ENCODE data around the gene SLITRK3.

DNA sequence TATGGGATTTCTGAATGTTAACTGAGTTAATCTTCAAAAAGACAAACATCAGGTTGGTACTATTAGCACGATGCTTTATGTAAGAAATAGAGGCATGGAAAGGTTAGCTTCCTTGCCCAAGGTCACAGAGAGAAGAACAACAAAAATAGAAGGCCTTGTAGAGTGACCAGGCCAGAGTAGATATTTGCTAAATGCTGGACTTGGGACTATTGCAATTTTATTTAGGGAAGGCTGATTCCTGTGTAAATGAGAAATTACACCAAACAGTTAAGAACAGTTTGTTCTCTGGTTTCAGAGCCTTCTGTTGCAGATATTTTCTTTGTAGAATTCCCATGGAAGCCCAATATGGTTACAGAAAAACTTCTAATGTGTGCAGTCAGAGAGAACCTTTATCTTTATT lies 16.4 kb upstream of the SLITRK3 start:
- TF ChIP-seq, protein P1, sequence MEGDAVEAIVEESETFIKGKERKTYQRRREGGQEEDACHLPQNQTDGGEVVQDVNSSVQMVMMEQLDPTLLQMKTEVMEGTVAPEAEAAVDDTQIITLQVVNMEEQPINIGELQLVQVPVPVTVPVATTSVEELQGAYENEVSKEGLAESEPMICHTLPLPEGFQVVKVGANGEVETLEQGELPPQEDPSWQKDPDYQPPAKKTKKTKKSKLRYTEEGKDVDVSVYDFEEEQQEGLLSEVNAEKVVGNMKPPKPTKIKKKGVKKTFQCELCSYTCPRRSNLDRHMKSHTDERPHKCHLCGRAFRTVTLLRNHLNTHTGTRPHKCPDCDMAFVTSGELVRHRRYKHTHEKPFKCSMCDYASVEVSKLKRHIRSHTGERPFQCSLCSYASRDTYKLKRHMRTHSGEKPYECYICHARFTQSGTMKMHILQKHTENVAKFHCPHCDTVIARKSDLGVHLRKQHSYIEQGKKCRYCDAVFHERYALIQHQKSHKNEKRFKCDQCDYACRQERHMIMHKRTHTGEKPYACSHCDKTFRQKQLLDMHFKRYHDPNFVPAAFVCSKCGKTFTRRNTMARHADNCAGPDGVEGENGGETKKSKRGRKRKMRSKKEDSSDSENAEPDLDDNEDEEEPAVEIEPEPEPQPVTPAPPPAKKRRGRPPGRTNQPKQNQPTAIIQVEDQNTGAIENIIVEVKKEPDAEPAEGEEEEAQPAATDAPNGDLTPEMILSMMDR (IDR thresholded peaks at IDR 0.05 in 2 of 3, conservative IDR thresholded peaks at IDR 0.05 in 1 of 3; ENCODE audit: borderline replicate concordance in 1 of 3, insufficient read depth in 1 of 3, low read depth in 2 of 3, low read length in 2 of 3): no peak
- TF ChIP-seq POLR2A (IDR thresholded peaks at IDR 0.05; ENCODE audit: borderline replicate concordance, extremely low read depth, insufficient read depth, insufficient read length): no peak
- no peak for TF ChIP-seq EZH2phosphoT487 (IDR thresholded peaks at IDR 0.05; ENCODE audit: borderline replicate concordance)
- TF ChIP-seq JUND (IDR thresholded peaks at IDR 0.05): no peak
- TF ChIP-seq POLR2AphosphoS5 (IDR thresholded peaks at IDR 0.05; ENCODE audit: low read depth, low read length): no peak
- no peak for TF ChIP-seq TCF7L2 (IDR thresholded peaks at IDR 0.05; ENCODE audit: borderline replicate concordance, extremely low read depth, insufficient read depth, insufficient read length)
- TF ChIP-seq, protein P2, sequence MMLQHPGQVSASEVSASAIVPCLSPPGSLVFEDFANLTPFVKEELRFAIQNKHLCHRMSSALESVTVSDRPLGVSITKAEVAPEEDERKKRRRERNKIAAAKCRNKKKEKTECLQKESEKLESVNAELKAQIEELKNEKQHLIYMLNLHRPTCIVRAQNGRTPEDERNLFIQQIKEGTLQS (IDR thresholded peaks at IDR 0.05): no peak
